ENCODE data around the gene ALAS1. TPM values are rescaled to one million over a fixed set of nuclear protein-coding genes. Genes with fewer than 3 reads are reported as not detected.

Gene ALAS1
- total and polyA plus RNA-seq, 2 of the 13 experiments (the other 11 are each of a cell fraction or from before 2014, with no cell fraction given), result 36.0 to 43.2 TPM

DNA sequence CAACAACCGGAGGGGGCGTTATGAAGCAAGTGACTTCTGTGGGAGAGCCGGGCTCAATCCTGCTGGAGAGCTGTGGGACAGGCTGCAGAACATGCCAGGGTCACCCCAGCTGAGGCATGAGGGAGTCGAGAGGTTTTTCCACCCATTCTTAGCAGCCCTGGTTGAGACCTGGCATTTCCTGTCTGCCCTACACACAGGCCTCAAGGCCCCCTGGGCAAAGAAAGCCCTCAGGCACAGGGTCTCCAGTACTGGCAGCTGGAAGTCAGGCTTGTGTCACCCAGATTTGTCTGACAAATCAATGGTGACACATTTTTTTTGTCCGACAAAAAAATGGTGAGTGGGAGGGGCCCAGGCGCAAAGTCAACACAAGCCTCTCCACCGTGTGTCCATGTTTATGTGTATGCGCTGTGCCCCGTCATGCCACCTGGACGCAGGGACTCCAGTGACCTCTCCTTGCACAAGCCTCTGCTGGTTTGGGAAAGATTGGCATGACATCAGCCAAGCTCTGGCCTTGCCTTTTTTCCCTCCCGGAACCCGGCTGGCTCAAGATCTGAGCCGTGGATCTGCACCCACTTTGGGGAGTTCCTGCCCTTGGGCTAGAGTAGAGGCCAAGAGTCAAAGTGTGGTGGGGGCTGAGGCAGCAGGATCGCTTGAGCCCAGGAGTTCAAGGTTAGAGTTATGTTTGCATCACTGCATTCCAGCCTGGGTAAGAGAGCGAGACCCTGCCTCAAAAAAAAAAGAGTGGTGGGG lies 20.8 kb upstream of the ALAS1 start (continued):
- no peak for TF ChIP-seq NPAS2 (CRISPR knock-in tag; IDR thresholded peaks at IDR 0.05; ENCODE audit: borderline replicate concordance)
- TF ChIP-seq ISL2 (CRISPR knock-in tag; IDR thresholded peaks at IDR 0.05), result peak; percentile 24; the same call in 1 of the 2 replicates
- peak; percentile 75 for TF ChIP-seq ZMYM3 (CRISPR knock-in tag; IDR thresholded peaks at IDR 0.05)
- no peak for TF ChIP-seq ZNF260 (CRISPR knock-in tag; IDR thresholded peaks at IDR 0.05; ENCODE audit: borderline replicate concordance, low read depth)
- peak in 1 of 2 experiments; percentile 16; a peak in 1 of 4 replicates for TF ChIP-seq MAFK (conservative IDR thresholded peaks at IDR 0.05 in 1 of 2, IDR thresholded peaks at IDR 0.05 in 1 of 2; ENCODE audit: low read length in 2 of 2)
- no peak for TF ChIP-seq HDAC6 (IDR thresholded peaks at IDR 0.05; ENCODE audit: low read depth, low read length)
- no peak for TF ChIP-seq ZBTB40 (IDR thresholded peaks at IDR 0.05)
- peak; percentile 55 for TF ChIP-seq ZBTB40 (CRISPR knock-in tag; IDR thresholded peaks at IDR 0.05)
- no peak for TF ChIP-seq EED (CRISPR knock-in tag; IDR thresholded peaks at IDR 0.05)
- peak; percentile 59; the same call in 1 of the 2 replicates for TF ChIP-seq ONECUT2 (CRISPR knock-in tag; IDR thresholded peaks at IDR 0.05)
- peak; percentile 82 for TF ChIP-seq HDAC1 (CRISPR knock-in tag; IDR thresholded peaks at IDR 0.05)
- TF ChIP-seq CREB3 (CRISPR knock-in tag; IDR thresholded peaks at IDR 0.05), result no peak
- TF ChIP-seq, protein P1, sequence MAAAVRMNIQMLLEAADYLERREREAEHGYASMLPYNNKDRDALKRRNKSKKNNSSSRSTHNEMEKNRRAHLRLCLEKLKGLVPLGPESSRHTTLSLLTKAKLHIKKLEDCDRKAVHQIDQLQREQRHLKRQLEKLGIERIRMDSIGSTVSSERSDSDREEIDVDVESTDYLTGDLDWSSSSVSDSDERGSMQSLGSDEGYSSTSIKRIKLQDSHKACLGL (CRISPR knock-in tag; IDR thresholded peaks at IDR 0.05), result no peak
- TF ChIP-seq ELF3 (CRISPR knock-in tag; IDR thresholded peaks at IDR 0.05), result no peak
- TF ChIP-seq CREM (IDR thresholded peaks at IDR 0.05), result peak; percentile 36; the same call in 1 of the 2 replicates
- no peak for TF ChIP-seq CREM (CRISPR knock-in tag; IDR thresholded peaks at IDR 0.05)
- no peak for TF ChIP-seq ZNF652 (CRISPR knock-in tag; IDR thresholded peaks at IDR 0.05; ENCODE audit: borderline replicate concordance, low read depth)
- no peak for TF ChIP-seq LBX2 (CRISPR knock-in tag; IDR thresholded peaks at IDR 0.05; ENCODE audit: borderline replicate concordance)
- no peak for TF ChIP-seq ZNF34 (CRISPR knock-in tag; IDR thresholded peaks at IDR 0.05; ENCODE audit: borderline replicate concordance)
- no peak for TF ChIP-seq ZNF713 (CRISPR knock-in tag; IDR thresholded peaks at IDR 0.05)

All from HepG2 (cell line).